Measurements from ENCODE around the gene ITPRIPL2. TPM values are rescaled to one million over a fixed set of nuclear protein-coding genes. Genes with fewer than 3 reads are reported as not detected.

Gene ITPRIPL2
- total and polyA plus RNA-seq, 2 of the 13 experiments (the other 11 are each of a cell fraction or from before 2014, with no cell fraction given): 5.9 to 12.6 TPM

GRCh38 chr16:19114359-19115147 lies 789 bp downstream of the ITPRIPL2 start (continued):
- no peak for TF ChIP-seq ZNF225 (CRISPR knock-in tag; IDR thresholded peaks at IDR 0.05)
- TF ChIP-seq NFYB (CRISPR knock-in tag; IDR thresholded peaks at IDR 0.05): no peak
- no peak for TF ChIP-seq ZNF781 (CRISPR knock-in tag; IDR thresholded peaks at IDR 0.05; ENCODE audit: borderline replicate concordance, not compliant biosample characterization)
- TF ChIP-seq ZNF562 (CRISPR knock-in tag; IDR thresholded peaks at IDR 0.05; ENCODE audit: borderline replicate concordance): no peak
- peak; percentile 38 for TF ChIP-seq GABPB1 (CRISPR knock-in tag; IDR thresholded peaks at IDR 0.05)
- no peak for TF ChIP-seq MTA3 (CRISPR knock-in tag; IDR thresholded peaks at IDR 0.05)
- TF ChIP-seq GMEB2 (CRISPR knock-in tag; IDR thresholded peaks at IDR 0.05; ENCODE audit: low read depth): no peak
- TF ChIP-seq LCORL (IDR thresholded peaks at IDR 0.05): no peak
- TF ChIP-seq LCORL (CRISPR knock-in tag; IDR thresholded peaks at IDR 0.05): no peak
- TF ChIP-seq ZNF878 (CRISPR knock-in tag; IDR thresholded peaks at IDR 0.05): no peak; the same call in 1 of the 2 replicates
- TF ChIP-seq SMAD1 (CRISPR knock-in tag; IDR thresholded peaks at IDR 0.05; ENCODE audit: borderline replicate concordance, low read depth): no peak; the same call in 1 of the 2 replicates
- TF ChIP-seq ZMYM4 (CRISPR knock-in tag; IDR thresholded peaks at IDR 0.05): peak; percentile 15; the same call in 1 of the 2 replicates
- TF ChIP-seq MXD1 (CRISPR knock-in tag; IDR thresholded peaks at IDR 0.05): no peak; the same call in 1 of the 2 replicates
- no peak; the same call in 1 of the 2 replicates for TF ChIP-seq ZNF138 (CRISPR knock-in tag; IDR thresholded peaks at IDR 0.05; ENCODE audit: low read depth)
- no peak for TF ChIP-seq RCOR2 (CRISPR knock-in tag; IDR thresholded peaks at IDR 0.05)
- no peak for TF ChIP-seq HOXA5 (CRISPR knock-in tag; IDR thresholded peaks at IDR 0.05)
- TF ChIP-seq SP2 (CRISPR knock-in tag; IDR thresholded peaks at IDR 0.05): no peak
- TF ChIP-seq, protein P1, sequence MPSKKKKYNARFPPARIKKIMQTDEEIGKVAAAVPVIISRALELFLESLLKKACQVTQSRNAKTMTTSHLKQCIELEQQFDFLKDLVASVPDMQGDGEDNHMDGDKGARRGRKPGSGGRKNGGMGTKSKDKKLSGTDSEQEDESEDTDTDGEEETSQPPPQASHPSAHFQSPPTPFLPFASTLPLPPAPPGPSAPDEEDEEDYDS (CRISPR knock-in tag; IDR thresholded peaks at IDR 0.05): no peak
- TF ChIP-seq, protein P2, sequence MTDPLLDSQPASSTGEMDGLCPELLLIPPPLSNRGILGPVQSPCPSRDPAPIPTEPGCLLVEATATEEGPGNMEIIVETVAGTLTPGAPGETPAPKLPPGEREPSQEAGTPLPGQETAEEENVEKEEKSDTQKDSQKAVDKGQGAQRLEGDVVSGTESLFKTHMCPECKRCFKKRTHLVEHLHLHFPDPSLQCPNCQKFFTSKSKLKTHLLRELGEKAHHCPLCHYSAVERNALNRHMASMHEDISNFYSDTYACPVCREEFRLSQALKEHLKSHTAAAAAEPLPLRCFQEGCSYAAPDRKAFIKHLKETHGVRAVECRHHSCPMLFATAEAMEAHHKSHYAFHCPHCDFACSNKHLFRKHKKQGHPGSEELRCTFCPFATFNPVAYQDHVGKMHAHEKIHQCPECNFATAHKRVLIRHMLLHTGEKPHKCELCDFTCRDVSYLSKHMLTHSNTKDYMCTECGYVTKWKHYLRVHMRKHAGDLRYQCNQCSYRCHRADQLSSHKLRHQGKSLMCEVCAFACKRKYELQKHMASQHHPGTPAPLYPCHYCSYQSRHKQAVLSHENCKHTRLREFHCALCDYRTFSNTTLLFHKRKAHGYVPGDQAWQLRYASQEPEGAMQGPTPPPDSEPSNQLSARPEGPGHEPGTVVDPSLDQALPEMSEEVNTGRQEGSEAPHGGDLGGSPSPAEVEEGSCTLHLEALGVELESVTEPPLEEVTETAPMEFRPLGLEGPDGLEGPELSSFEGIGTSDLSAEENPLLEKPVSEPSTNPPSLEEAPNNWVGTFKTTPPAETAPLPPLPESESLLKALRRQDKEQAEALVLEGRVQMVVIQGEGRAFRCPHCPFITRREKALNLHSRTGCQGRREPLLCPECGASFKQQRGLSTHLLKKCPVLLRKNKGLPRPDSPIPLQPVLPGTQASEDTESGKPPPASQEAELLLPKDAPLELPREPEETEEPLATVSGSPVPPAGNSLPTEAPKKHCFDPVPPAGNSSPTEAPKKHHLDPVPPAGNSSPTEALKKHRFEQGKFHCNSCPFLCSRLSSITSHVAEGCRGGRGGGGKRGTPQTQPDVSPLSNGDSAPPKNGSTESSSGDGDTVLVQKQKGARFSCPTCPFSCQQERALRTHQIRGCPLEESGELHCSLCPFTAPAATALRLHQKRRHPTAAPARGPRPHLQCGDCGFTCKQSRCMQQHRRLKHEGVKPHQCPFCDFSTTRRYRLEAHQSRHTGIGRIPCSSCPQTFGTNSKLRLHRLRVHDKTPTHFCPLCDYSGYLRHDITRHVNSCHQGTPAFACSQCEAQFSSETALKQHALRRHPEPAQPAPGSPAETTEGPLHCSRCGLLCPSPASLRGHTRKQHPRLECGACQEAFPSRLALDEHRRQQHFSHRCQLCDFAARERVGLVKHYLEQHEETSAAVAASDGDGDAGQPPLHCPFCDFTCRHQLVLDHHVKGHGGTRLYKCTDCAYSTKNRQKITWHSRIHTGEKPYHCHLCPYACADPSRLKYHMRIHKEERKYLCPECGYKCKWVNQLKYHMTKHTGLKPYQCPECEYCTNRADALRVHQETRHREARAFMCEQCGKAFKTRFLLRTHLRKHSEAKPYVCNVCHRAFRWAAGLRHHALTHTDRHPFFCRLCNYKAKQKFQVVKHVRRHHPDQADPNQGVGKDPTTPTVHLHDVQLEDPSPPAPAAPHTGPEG (CRISPR knock-in tag; IDR thresholded peaks at IDR 0.05): no peak
- TF ChIP-seq CBX2 (IDR thresholded peaks at IDR 0.05; ENCODE audit: low read depth, low read length): no peak
- no peak for TF ChIP-seq CBX2 (CRISPR knock-in tag; IDR thresholded peaks at IDR 0.05; ENCODE audit: low read depth)
- no peak for TF ChIP-seq TCF12 (IDR thresholded peaks at IDR 0.05)
- peak; percentile 56; the same call in 1 of the 2 replicates for TF ChIP-seq TCF12 (CRISPR knock-in tag; IDR thresholded peaks at IDR 0.05)
- TF ChIP-seq ZNF724P (CRISPR knock-in tag; IDR thresholded peaks at IDR 0.05; ENCODE audit: borderline replicate concordance): 0 out of 2 replicates have a peak, but pooled peaks have one; percentile 83

Measured in HepG2 (cell line).